Endodermal cell (in vitro differentiated cells): Measurements from ENCODE around the gene RAMP1. TPM values are rescaled to one million over a fixed set of nuclear protein-coding genes. Genes with fewer than 3 reads are reported as not detected.

ENCODE experiments used
- DNase-seq: peaks from one replicate; pipeline ENCODE4 v3.0.0-alpha.2; 2017
- H3K27ac ChIP-seq: 2 replicates; pipeline ENCODE4 v1.5.1; 2013; ENCODE audit warnings: mild to moderate bottlenecking, low read depth, low read length, moderate library complexity
- H3K27me3 ChIP-seq: 2 replicates; pipeline ENCODE4 v1.6.1; 2013; ENCODE audit warnings: mild to moderate bottlenecking, low read length, moderate library complexity; ENCODE audit not compliant: insufficient read depth, control insufficient read depth, poor library complexity, severe bottlenecking
- H3K36me3 ChIP-seq: 2 replicates; pipeline ENCODE4 v1.7.0; 2013; ENCODE audit warnings: mild to moderate bottlenecking, low read length, moderate library complexity; ENCODE audit not compliant: control insufficient read depth, insufficient read depth
- H3K4me1 ChIP-seq: one replicate; pipeline ENCODE4 v1.7.0; 2013; ENCODE audit warnings: low read length; ENCODE audit not compliant: control insufficient read depth, insufficient read depth
- H3K4me3 ChIP-seq: 2 replicates; pipeline ENCODE4 v1.5.1; 2013; ENCODE audit warnings: mild to moderate bottlenecking, low read length, moderate library complexity
- H3K9ac ChIP-seq: 2 replicates; pipeline ENCODE4 v1.6.1; 2013; ENCODE audit warnings: mild to moderate bottlenecking, low read length, moderate library complexity; ENCODE audit not compliant: poor library complexity, severe bottlenecking; ENCODE audit errors: extremely low read depth
- H3K9me3 ChIP-seq: 2 replicates; pipeline ENCODE4 v1.6.1; 2013; ENCODE audit warnings: mild to moderate bottlenecking, low read length, moderate library complexity; ENCODE audit not compliant: control insufficient read depth
- H3K27ac Mint-ChIP-seq: 2 replicates; pipeline ENCODE4 v1.8.0; 2020; ENCODE audit warnings: mixed read lengths
- H3K27me3 Mint-ChIP-seq: 2 replicates; pipeline ENCODE4 v1.8.0; 2021; ENCODE audit warnings: mild to moderate bottlenecking, mixed read lengths; ENCODE audit not compliant: insufficient read depth
- H3K36me3 Mint-ChIP-seq: 2 replicates; pipeline ENCODE4 v1.8.0; 2020; ENCODE audit warnings: low read depth, mixed read lengths
- H3K4me1 Mint-ChIP-seq: 2 replicates; pipeline ENCODE4 v1.8.0; 2020; ENCODE audit warnings: mixed read lengths
- H3K4me3 Mint-ChIP-seq: 2 replicates; pipeline ENCODE4 v1.8.0; 2020; ENCODE audit warnings: mild to moderate bottlenecking, moderate library complexity, mixed read lengths
- H3K9me3 Mint-ChIP-seq: 2 replicates; pipeline ENCODE4 v1.8.0; 2020; ENCODE audit warnings: mild to moderate bottlenecking, mixed read lengths
- WGBS, 2 experiments: methylation state at CpG; one replicate each; pipeline versions ENCODE4 v1.1.5 to v1.1.7; 2013; ENCODE audit warnings: missing lambda C conversion rate in 2 of 2, mixed read lengths in 1 of 2; ENCODE audit not compliant: insufficient coverage in 1 of 2, insufficient read length in 1 of 2; 5-methylcytosine and 5-hydroxymethylcytosine counted together
- total RNA-seq, 2 donors: library from RNA; stranded (reverse); fragmentation: NEBNext Ultra II Directional in 1 of 2; extraction: Animal tissue kit (Norgen Biotek cat#: 25700) in 1 of 2; gene quantifications; 2 replicates in 1 of 2; 3 replicates in 1 of 2; pipeline ENCODE4 v1.2.1, GENCODE V29; 2021
- TF ChIP-seq, protein P1 (sequence below): fragments of 200-600 bp; sonication (generic); conservative IDR thresholded peaks from 2 replicates; pipeline ENCODE4 v1.5.0; 2021; ENCODE audit warnings: antibody characterized with exemption, mild to moderate bottlenecking

Gene RAMP1
- total RNA-seq, 2 donors from 2014 or later = 0.40 to 1.6 TPM

DNA sequence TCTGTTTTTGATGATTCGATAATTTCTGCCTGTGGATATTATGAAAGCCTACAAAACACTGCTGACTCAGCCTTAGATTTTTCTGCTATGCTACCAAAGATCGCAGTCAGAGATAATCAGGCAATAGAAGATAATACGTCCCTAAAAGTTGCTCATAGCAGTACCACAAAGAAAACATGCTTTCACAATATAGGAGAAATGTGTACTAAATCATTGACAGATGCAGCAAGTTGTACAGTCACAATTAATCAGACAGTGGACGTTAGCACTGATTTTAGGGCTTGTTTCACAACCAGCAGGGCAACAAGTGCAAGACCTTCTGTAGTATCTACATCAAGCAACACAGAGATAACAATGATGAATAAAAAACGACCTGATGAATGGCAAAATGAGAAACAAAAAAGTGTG, 41.4 kb upstream of the RAMP1 start:
- H3K27me3 ChIP-seq = no peaks in the 10 kb centered on the region
- H3K27me3 Mint-ChIP-seq = peaks cover 5% of the 10 kb centered on the region
- no peak for DNase-seq
- no peak overlapping the region for H3K27ac Mint-ChIP-seq
- no peaks in the 10 kb centered on the region for H3K9me3 ChIP-seq
- no peaks in the 10 kb centered on the region for H3K36me3 Mint-ChIP-seq
- no peaks in the 10 kb centered on the region for H3K4me1 Mint-ChIP-seq
- TF ChIP-seq, protein P1, sequence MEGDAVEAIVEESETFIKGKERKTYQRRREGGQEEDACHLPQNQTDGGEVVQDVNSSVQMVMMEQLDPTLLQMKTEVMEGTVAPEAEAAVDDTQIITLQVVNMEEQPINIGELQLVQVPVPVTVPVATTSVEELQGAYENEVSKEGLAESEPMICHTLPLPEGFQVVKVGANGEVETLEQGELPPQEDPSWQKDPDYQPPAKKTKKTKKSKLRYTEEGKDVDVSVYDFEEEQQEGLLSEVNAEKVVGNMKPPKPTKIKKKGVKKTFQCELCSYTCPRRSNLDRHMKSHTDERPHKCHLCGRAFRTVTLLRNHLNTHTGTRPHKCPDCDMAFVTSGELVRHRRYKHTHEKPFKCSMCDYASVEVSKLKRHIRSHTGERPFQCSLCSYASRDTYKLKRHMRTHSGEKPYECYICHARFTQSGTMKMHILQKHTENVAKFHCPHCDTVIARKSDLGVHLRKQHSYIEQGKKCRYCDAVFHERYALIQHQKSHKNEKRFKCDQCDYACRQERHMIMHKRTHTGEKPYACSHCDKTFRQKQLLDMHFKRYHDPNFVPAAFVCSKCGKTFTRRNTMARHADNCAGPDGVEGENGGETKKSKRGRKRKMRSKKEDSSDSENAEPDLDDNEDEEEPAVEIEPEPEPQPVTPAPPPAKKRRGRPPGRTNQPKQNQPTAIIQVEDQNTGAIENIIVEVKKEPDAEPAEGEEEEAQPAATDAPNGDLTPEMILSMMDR = no peak
- no peaks in the 10 kb centered on the region for H3K36me3 ChIP-seq
- 86 to 94% methylated on average over 3 to 5 of the region's 5 CpGs for WGBS, 2 experiments
- no peak overlapping the region for H3K9ac ChIP-seq
- H3K4me1 ChIP-seq = no peaks in the 10 kb centered on the region
- H3K4me3 Mint-ChIP-seq = no peak overlapping the region
- no peak overlapping the region for H3K4me3 ChIP-seq
- H3K9me3 Mint-ChIP-seq = no peaks in the 10 kb centered on the region
- H3K27ac ChIP-seq = no peak overlapping the region

DNA sequence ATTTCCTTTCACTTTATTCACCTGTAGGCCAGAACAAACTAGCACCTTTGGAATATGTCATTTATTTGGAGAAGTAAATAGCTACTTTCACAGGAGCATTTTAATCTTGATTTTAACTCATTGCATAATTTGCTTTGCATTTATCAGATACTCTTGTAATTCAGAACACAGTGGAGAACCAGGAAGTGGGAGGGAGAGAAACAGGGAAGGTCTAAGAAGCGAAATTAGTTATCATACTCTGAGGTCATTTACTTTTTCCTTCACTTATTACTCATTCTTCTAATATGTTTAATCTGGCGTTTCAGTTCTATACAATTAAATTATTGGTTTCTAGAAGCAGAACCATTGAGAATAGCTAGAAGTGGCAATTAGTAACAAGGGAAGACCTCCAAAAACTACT, 40.2 kb upstream of the RAMP1 start:
- Mint-ChIP-seq H3K36me3 (no peaks in the 10 kb centered on the region), H3K4me3 (no peak overlapping the region), H3K4me1 (no peaks in the 10 kb centered on the region), H3K27ac (no peak overlapping the region), H3K27me3 (peaks cover 5% of the 10 kb centered on the region), H3K9me3 (no peaks in the 10 kb centered on the region)
- WGBS, 2 experiments = 87% methylated on average over 2 of the region's 2 CpGs; no CpG with 5 or more reads in 1 of the 2 experiments
- H3K36me3 ChIP-seq = no peaks in the 10 kb centered on the region
- no peaks in the 10 kb centered on the region for H3K4me1 ChIP-seq
- no peak overlapping the region for H3K27ac ChIP-seq
- no peaks in the 10 kb centered on the region for H3K9me3 ChIP-seq
- no peak for DNase-seq
- H3K27me3 ChIP-seq = no peaks in the 10 kb centered on the region
- TF ChIP-seq, protein P1 = no peak
- H3K4me3 ChIP-seq = no peak overlapping the region
- no peak overlapping the region for H3K9ac ChIP-seq

DNA sequence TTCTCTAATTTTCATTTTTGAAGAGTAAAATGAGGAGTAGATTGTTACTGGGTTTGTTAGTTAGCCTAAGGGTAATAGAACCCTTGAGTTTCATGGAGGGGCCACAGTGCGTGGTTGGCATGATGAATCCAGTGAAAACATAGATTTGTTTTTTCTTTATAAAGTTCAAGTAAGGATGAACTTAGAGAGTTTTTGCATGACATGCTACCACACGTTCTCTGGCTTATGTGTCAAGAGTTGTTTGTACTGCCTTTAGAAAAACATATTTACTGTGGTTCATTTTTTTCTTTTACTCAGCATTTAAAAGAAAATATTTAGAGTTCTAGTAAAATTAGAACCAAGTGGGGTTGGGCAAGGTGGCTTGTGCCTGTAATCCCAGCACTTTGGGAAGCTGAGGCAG, 39.0 kb upstream of the RAMP1 start:
- Histone ChIP-seq H3K9ac (no peak overlapping the region), H3K36me3 (no peaks in the 10 kb centered on the region), H3K4me3 (no peak overlapping the region), H3K27ac (no peak overlapping the region), H3K9me3 (no peaks in the 10 kb centered on the region), H3K4me1 (no peaks in the 10 kb centered on the region), H3K27me3 (no peaks in the 10 kb centered on the region)
- H3K27ac Mint-ChIP-seq = no peak overlapping the region
- H3K9me3 Mint-ChIP-seq = no peaks in the 10 kb centered on the region
- no peak for DNase-seq
- 89 to 100% methylated on average over 2 of the region's 2 CpGs for WGBS, 2 experiments
- H3K4me3 Mint-ChIP-seq = no peak overlapping the region
- H3K27me3 Mint-ChIP-seq = peaks cover 5% of the 10 kb centered on the region
- no peaks in the 10 kb centered on the region for H3K36me3 Mint-ChIP-seq
- TF ChIP-seq, protein P1 = no peak
- no peaks in the 10 kb centered on the region for H3K4me1 Mint-ChIP-seq
